Measurements from ENCODE around the gene PHETA1.

GRCh38 chr12:111359231-111359913 is 9.5 kb downstream of the PHETA1 start:
- TF ChIP-seq, protein P1, sequence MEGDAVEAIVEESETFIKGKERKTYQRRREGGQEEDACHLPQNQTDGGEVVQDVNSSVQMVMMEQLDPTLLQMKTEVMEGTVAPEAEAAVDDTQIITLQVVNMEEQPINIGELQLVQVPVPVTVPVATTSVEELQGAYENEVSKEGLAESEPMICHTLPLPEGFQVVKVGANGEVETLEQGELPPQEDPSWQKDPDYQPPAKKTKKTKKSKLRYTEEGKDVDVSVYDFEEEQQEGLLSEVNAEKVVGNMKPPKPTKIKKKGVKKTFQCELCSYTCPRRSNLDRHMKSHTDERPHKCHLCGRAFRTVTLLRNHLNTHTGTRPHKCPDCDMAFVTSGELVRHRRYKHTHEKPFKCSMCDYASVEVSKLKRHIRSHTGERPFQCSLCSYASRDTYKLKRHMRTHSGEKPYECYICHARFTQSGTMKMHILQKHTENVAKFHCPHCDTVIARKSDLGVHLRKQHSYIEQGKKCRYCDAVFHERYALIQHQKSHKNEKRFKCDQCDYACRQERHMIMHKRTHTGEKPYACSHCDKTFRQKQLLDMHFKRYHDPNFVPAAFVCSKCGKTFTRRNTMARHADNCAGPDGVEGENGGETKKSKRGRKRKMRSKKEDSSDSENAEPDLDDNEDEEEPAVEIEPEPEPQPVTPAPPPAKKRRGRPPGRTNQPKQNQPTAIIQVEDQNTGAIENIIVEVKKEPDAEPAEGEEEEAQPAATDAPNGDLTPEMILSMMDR (IDR thresholded peaks at IDR 0.05) = no peak
- no peak for TF ChIP-seq REST (IDR thresholded peaks at IDR 0.05; ENCODE audit: insufficient read depth in 1 of 2, low read depth in 2 of 2, low read length in 1 of 2)

Measured in Panc1 (cell line).